PC-9 (cell line): Measurements from ENCODE around the gene KIF26A.

Source experiments
- CTCF ChIP-seq: fragments of 200-600 bp; sonication (generic); conservative IDR thresholded peaks from 2 replicates; pipeline ENCODE4 v1.6.1; 2017; ENCODE audit warnings: mixed run types, antibody characterized with exemption, mild to moderate bottlenecking, moderate library complexity
- EZH2 ChIP-seq: fragments of 200-600 bp; sonication (generic); IDR thresholded peaks from 2 replicates; pipeline ENCODE4 v1.8.0; 2017; ENCODE audit warnings: antibody characterized with exemption, low read depth

DNA sequence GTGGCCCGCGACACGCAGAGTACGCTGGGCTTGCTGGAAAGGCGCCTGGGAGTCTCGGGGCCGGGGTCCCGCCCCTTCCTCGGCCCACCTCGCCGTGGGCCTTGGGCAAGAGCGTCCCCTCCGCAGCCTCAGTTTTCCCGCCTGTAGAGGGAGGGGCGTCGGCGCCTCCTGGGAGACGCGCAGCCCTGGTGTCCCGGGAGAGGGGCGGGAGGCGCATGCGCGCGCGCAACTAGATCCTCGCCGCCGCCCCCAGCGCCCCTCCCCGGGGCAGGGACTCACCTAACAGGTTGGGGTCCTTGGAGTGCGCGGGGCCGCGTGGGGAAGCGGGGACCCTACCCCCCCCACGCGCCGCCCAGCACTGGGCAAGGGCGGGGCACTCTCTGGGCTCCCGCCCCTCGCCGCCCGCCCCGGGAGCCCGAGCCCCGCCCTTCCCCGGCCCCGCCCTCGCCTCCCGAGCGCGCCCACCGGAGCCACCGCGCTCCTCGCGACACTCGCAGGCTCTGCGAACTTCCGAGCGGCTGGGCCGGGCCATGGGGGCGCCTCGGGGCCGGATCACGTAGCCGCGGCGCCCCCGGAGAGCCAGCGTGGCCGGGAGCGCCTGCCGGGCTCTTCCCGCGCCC, at the start of gene KIF26A:
- TF ChIP-seq CTCF (no peak), EZH2 (no peak)
